Hair follicle dermal papilla cell (primary cell): ENCODE data around the gene BCL2L14. TPM values are rescaled to one million over a fixed set of nuclear protein-coding genes. Genes with fewer than 3 reads are reported as not detected.

Experiments
- total RNA-seq: library from RNA; depleted of rRNA; stranded (reverse); fragments of >200 nt; gene quantifications from 2 replicates; pipeline ENCODE4 v1.2.3, GENCODE V29; 2012

Gene BCL2L14, protein sequence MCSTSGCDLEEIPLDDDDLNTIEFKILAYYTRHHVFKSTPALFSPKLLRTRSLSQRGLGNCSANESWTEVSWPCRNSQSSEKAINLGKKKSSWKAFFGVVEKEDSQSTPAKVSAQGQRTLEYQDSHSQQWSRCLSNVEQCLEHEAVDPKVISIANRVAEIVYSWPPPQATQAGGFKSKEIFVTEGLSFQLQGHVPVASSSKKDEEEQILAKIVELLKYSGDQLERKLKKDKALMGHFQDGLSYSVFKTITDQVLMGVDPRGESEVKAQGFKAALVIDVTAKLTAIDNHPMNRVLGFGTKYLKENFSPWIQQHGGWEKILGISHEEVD
- not detected in 2 replicates for total RNA-seq

DNA sequence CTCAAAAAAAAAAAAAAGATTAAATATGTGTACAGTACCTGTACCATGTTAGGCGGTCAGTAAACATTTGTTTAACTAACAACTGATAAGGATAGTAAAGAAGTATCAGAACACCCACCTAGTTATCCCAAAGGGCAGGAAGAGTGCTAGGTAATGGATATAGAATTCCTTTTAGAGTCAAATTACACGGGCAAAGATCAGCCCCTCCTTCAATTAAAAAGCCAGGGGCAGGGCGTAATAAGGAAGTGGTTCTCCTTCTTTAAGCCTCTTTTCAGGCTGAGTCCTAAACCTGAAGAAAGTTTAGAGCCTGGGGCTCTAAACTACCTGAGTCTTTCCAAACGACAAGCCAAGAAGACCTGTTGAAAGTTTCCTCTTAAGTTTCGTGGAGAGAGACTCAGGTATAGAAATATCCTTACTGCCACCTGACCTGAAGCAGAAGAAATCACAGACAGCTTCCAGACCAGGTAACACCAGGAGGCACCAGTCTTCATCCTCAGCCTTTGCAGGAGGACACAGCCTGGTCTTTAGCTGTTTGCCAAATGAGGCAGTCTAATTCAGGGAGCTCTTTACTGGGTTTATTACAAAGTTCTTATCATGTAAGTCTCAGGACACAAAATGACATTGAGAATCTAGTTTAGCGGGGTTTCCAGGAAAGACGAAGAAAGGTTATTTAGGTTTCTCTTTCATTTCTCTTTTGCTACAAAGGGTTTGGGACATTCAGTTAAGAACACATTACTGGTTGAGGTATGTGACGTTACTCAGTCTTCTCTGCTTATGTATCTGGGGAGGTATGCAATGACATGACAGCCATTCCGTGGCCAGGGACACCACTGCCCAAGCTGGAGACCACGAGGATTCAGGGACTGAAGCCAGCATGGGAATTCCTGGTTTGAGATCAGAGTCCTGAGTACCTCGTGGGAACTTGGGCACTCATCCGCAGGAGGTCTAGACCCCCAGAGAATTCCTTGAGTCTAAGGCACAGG lies at the start of gene BCL2L14:
Gene BCL2L14 (plus strand): TSS at position 266 of the 983 bp plus-strand sequence. CDS start 8,367 bp downstream, outside the sequence.

Other genes with a start within 250 kb of the BCL2L14 start
- gene LRP6, start 196.1 kb downstream of the BCL2L14 start, total RNA-seq, result 23.1 and 39.3 TPM in 2 replicates